Neutrophil (primary cell): ENCODE data around the gene SLC23A1.

Experiments used
- H3K27ac ChIP-seq: fragments of 200-600 bp; sonication (generic); 2 replicates; pipeline ENCODE4 v1.5.1; 2016; ENCODE audit warnings: mild to moderate bottlenecking, moderate library complexity
- H3K27me3 ChIP-seq: fragments of 200-600 bp; sonication (generic); 2 replicates; pipeline ENCODE4 v1.6.0; 2016; ENCODE audit warnings: mild to moderate bottlenecking
- H3K36me3 ChIP-seq: fragments of 200-600 bp; sonication (generic); 2 replicates; pipeline ENCODE4 v1.5.1; 2017
- H3K4me1 ChIP-seq, 2 experiments: fragments of 200-600 bp in 1 of 2; sonication (generic) in 1 of 2; 1 replicate in 1 of 2; 2 replicates in 1 of 2; pipeline versions ENCODE4 v1.5.1 to v1.6.1; 2013 to 2016; ENCODE audit warnings: low read depth in 1 of 2, low read length in 1 of 2, mild to moderate bottlenecking in 1 of 2, moderate library complexity in 1 of 2; ENCODE audit not compliant: control insufficient read depth in 1 of 2, insufficient read depth in 1 of 2
- H3K4me3 ChIP-seq, 2 experiments: fragments of 200-600 bp in 1 of 2; sonication (generic) in 1 of 2; 1 replicate in 1 of 2; 2 replicates in 1 of 2; pipeline ENCODE4 v1.5.1; 2013 to 2016; ENCODE audit warnings: low read depth in 1 of 2, low read length in 1 of 2, mild to moderate bottlenecking in 1 of 2, moderate library complexity in 1 of 2
- H3K9me3 ChIP-seq: fragments of 200-600 bp; sonication (generic); 2 replicates; pipeline ENCODE4 v1.5.1; 2016
- CTCF ChIP-seq: fragments of 200-600 bp; sonication (generic); IDR thresholded peaks from 2 replicates; pipeline ENCODE4 v1.5.1; 2016; ENCODE audit warnings: antibody characterized with exemption

SLC23A1 gene

GRCh38 chr5:139381837-139382761 is 998 bp downstream of the SLC23A1 start:
- no peak for TF ChIP-seq CTCF
- Histone ChIP-seq H3K36me3 (peaks cover 7% of the 10 kb centered on the region), H3K27me3 (no peaks in the 10 kb centered on the region), H3K9me3 (no peaks in the 10 kb centered on the region), H3K27ac (no peak overlapping the region), H3K4me1 (peaks cover 36 to 42% of the 10 kb centered on the region in 2 experiments), H3K4me3 (no peak overlapping the region)

GRCh38 chr5:139379626-139380449 is 3.3 kb downstream of the SLC23A1 start:
- Histone ChIP-seq H3K9me3 (no peaks in the 10 kb centered on the region), H3K4me3 (no peak overlapping the region), H3K27me3 (no peaks in the 10 kb centered on the region), H3K27ac (no peak overlapping the region), H3K36me3 (peaks cover 13% of the 10 kb centered on the region), H3K4me1 (peaks cover 16 to 20% of the 10 kb centered on the region in 2 experiments)
- no peak for TF ChIP-seq CTCF

GRCh38 chr5:139378941-139379361 is 4.1 kb downstream of the SLC23A1 start:
- peaks cover 8 to 11% of the 10 kb centered on the region in 2 experiments for H3K4me1 ChIP-seq
- no peaks in the 10 kb centered on the region for H3K27me3 ChIP-seq
- H3K36me3 ChIP-seq, result peaks cover 21% of the 10 kb centered on the region
- H3K27ac ChIP-seq, result no peak overlapping the region
- TF ChIP-seq CTCF, result no peak
- H3K9me3 ChIP-seq, result no peaks in the 10 kb centered on the region
- no peak overlapping the region for H3K4me3 ChIP-seq

- TF ChIP-seq CTCF, result no peak
- Histone ChIP-seq H3K4me3 (no peak overlapping the region), H3K36me3 (peaks cover 28% of the 10 kb centered on the region), H3K27ac (no peak overlapping the region), H3K9me3 (no peaks in the 10 kb centered on the region), H3K4me1 (peaks cover 4% of the 10 kb centered on the region in 2 experiments), H3K27me3 (no peaks in the 10 kb centered on the region)
These were observed 4.8 kb downstream of the SLC23A1 start for GRCh38 chr5:139378101-139378825.

- Histone ChIP-seq H3K4me3 (no peak overlapping the region), H3K27me3 (no peaks in the 10 kb centered on the region), H3K27ac (no peak overlapping the region), H3K4me1 (peaks cover 0 to 4% of the 10 kb centered on the region in 2 experiments), H3K9me3 (no peaks in the 10 kb centered on the region), H3K36me3 (peaks cover 38% of the 10 kb centered on the region)
- TF ChIP-seq CTCF, result no peak
These were observed 5.9 kb downstream of the SLC23A1 start for GRCh38 chr5:139377226-139377625.
